Panc1 (cell line): ENCODE data around the gene CBY1.

Source experiments
- CTCF ChIP-seq: fragments of 450-650 bp; IDR thresholded peaks from 2 replicates; pipeline ENCODE4 v1.5.1; 2017; ENCODE audit warnings: mild to moderate bottlenecking
- POLR2AphosphoS5 ChIP-seq: IDR thresholded peaks from 2 replicates; pipeline ENCODE4 v1.6.1; 2012; ENCODE audit warnings: mild to moderate bottlenecking, low read depth, low read length, moderate library complexity
- REST ChIP-seq, 2 experiments: IDR thresholded peaks; 2 replicates each; pipeline ENCODE4 v1.6.1; 2011 to 2012; ENCODE audit warnings: low read depth in 2 of 2, control low read depth in 1 of 2, low read length in 1 of 2, mild to moderate bottlenecking in 1 of 2, moderate library complexity in 1 of 2; ENCODE audit not compliant: insufficient read depth in 1 of 2
- SIN3A ChIP-seq: IDR thresholded peaks from 2 replicates; pipeline ENCODE4 v1.6.1; 2012; ENCODE audit warnings: low read depth, mild to moderate bottlenecking, low read length, moderate library complexity, borderline replicate concordance; ENCODE audit not compliant: insufficient read depth

- TF ChIP-seq CTCF (no peak), POLR2AphosphoS5 (no peak), SIN3A (no peak), REST (IDR thresholded peaks at IDR 0.05; ENCODE audit: insufficient read depth in 1 of 2, low read depth in 2 of 2, low read length in 1 of 2) (no peak)
Measured at GRCh38 chr22:38715176-38715764, 58.8 kb downstream of the CBY1 start.
